DOHH2 (cell line): ENCODE data around the gene CHRNA9.
"Not testable (repeated sequence)": the region's sequence is repeated elsewhere in the genome, so short reads cannot be mapped to it uniquely, and the experiment has no call there.

Source experiments
- H3F3A ChIP-seq: fragments of 200-600 bp; sonication (generic), shearing (Covaris generic); 2 replicates; pipeline ENCODE4 v1.6.0; 2016; ENCODE audit warnings: antibody characterized with exemption, mild to moderate bottlenecking; ENCODE audit not compliant: control insufficient read depth, insufficient read depth
- H3K27ac ChIP-seq: fragments of 200-600 bp; sonication (generic); 2 replicates; pipeline ENCODE4 v1.5.1; 2014; ENCODE audit warnings: low read depth, mild to moderate bottlenecking, low read length, moderate library complexity
- H3K27me3 ChIP-seq: fragments of 200-600 bp; sonication (generic); 2 replicates; pipeline ENCODE4 v1.6.1; 2014; ENCODE audit warnings: mild to moderate bottlenecking, low read length, mixed read lengths; ENCODE audit not compliant: control insufficient read depth
- H3K36me3 ChIP-seq: fragments of 200-600 bp; sonication (generic); 2 replicates; pipeline ENCODE4 v1.6.1; 2014; ENCODE audit warnings: mild to moderate bottlenecking, low read length, moderate library complexity, mixed read lengths; ENCODE audit not compliant: control insufficient read depth
- H3K4me1 ChIP-seq: fragments of 200-600 bp; sonication (generic); 2 replicates; pipeline ENCODE4 v1.6.1; 2014; ENCODE audit warnings: mild to moderate bottlenecking, low read length, mixed read lengths; ENCODE audit not compliant: control insufficient read depth
- H3K4me2 ChIP-seq: fragments of 200-600 bp; sonication (generic); 2 replicates; pipeline ENCODE4 v1.6.0; 2014; ENCODE audit warnings: mild to moderate bottlenecking, low read length, moderate library complexity
- H3K4me3 ChIP-seq: fragments of 200-600 bp; sonication (generic); 2 replicates; pipeline ENCODE4 v1.5.1; 2014; ENCODE audit warnings: mild to moderate bottlenecking, low read length, mixed read lengths
- H3K79me2 ChIP-seq: fragments of 200-600 bp; sonication (generic); 2 replicates; pipeline ENCODE4 v1.6.1; 2014; ENCODE audit warnings: mild to moderate bottlenecking, low read length, mixed read lengths; ENCODE audit not compliant: control insufficient read depth
- H3K9me2 ChIP-seq: fragments of 200-600 bp; sonication (generic); replicated peaks from 2 replicates; pipeline ENCODE4 v1.6.1; 2014; ENCODE audit warnings: mild to moderate bottlenecking, low read length, mixed read lengths; ENCODE audit not compliant: control insufficient read depth
- H3K9me3 ChIP-seq: fragments of 200-600 bp; sonication (generic); 2 replicates; pipeline ENCODE4 v1.6.1; 2014; ENCODE audit warnings: antibody characterized with exemption, low read length, mixed read lengths; ENCODE audit not compliant: control insufficient read depth, insufficient read depth
- H4K20me1 ChIP-seq: fragments of 200-600 bp; sonication (generic); 2 replicates; pipeline ENCODE4 v1.6.0; 2014; ENCODE audit warnings: low read depth, mild to moderate bottlenecking, antibody characterized with exemption, low read length, moderate library complexity; ENCODE audit not compliant: control insufficient read depth, insufficient read depth
- EZH2phosphoT487 ChIP-seq: fragments of 200-600 bp; sonication (generic); IDR thresholded peaks from 2 replicates; pipeline ENCODE4 v1.6.1; 2017; ENCODE audit warnings: borderline replicate concordance, mild to moderate bottlenecking, antibody characterized with exemption, low read length, moderate library complexity, mixed read lengths
- TF ChIP-seq, protein P1 (sequence below): fragments of 200-600 bp; sonication (generic); IDR thresholded peaks from one replicate; pipeline ENCODE4 v1.5.1; 2014; ENCODE audit warnings: antibody characterized with exemption, mild to moderate bottlenecking, low read depth, low read length; ENCODE audit not compliant: poor library complexity, severe bottlenecking

The CHRNA9 gene

DNA sequence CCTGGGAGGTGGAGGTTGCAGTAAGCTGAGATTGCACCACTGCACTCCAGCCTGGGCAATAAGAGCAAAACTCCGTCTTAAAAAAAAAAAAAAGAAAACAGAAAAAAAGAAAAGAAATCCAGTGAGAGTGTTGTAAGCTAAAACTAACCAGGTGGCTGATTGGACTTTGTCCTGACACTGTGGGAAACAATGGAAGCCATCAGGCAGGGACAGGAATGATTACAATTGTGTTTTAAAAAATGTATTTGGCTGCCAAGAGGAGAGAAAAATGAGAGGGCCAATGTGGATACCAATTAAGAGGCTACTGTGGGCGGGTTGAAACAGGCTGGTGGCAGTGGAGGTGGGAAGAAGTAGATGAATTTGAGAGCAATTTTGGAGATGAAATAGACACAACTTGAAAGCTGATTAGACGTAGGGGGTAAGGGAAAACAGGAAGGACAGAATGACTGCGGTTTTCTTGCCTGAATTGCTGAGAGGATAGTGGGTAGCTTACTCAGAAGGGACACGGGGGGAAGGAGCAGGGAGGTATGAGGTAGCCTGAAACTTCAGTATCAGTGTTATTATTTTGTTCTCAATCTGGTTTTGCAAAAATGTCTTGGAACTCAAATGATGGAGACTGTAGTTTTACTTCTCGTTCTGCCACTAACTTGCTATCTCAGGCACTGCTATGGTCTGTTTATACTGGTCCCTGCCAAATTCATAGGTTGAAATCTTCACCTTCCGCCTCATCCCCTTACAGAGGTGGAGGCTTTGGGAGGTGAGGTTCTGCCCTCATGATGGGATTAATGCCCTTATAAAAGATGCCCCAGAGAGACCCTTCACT, 45.6 kb upstream of the CHRNA9 start:
- Histone ChIP-seq H3K4me2 (peak overlapping the region; percentile 77), H3F3A (peaks cover 16% of the 10 kb centered on the region), H3K9me2 (no peaks in the 10 kb centered on the region), H4K20me1 (no peaks in the 10 kb centered on the region), H3K4me1 (peaks cover 80% of the 10 kb centered on the region), H3K4me3 (peak overlapping the region; percentile 54), H3K27ac (peak overlapping the region; percentile 89), H3K79me2 (no peaks in the 10 kb centered on the region), H3K9me3 (peaks cover 6% of the 10 kb centered on the region; the same call in 1 of the 2 replicates), H3K27me3 (no peaks in the 10 kb centered on the region), H3K36me3 (no peaks in the 10 kb centered on the region)
- TF ChIP-seq EZH2phosphoT487 = no peak
- TF ChIP-seq, protein P1, sequence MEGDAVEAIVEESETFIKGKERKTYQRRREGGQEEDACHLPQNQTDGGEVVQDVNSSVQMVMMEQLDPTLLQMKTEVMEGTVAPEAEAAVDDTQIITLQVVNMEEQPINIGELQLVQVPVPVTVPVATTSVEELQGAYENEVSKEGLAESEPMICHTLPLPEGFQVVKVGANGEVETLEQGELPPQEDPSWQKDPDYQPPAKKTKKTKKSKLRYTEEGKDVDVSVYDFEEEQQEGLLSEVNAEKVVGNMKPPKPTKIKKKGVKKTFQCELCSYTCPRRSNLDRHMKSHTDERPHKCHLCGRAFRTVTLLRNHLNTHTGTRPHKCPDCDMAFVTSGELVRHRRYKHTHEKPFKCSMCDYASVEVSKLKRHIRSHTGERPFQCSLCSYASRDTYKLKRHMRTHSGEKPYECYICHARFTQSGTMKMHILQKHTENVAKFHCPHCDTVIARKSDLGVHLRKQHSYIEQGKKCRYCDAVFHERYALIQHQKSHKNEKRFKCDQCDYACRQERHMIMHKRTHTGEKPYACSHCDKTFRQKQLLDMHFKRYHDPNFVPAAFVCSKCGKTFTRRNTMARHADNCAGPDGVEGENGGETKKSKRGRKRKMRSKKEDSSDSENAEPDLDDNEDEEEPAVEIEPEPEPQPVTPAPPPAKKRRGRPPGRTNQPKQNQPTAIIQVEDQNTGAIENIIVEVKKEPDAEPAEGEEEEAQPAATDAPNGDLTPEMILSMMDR = no peak

DNA sequence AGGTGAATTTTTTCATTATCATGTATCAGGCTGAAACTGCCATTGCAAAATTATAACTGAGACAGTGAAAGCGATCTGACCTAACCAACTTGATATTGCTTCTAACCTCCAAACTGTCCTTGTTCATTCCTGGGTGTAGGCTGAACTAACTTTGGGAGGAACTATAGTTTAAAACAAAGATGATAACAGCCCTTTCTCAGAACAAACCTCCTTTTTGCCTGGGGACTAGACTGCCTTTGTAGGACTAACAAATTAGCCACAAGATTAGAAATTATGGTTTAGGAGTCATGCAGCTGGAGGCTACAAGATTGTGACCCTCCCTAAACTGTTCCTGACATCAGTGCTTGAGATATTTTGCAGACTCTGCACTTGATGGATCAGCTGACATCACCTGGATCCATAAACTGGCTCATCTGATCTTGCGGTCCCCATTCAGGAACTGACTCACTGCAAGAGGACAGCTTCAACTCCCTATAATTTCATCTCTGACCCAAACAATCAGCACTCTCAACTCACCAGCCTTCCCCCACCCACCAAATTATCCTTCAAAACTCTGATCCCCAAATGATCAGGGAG, 44.4 kb upstream of the CHRNA9 start:
- H3K79me2 ChIP-seq = not testable (repeated sequence)
- Histone ChIP-seq H3K4me2 (peak overlapping the region; percentile 77), H3K9me3 (peaks cover 16% of the 10 kb centered on the region)

DNA sequence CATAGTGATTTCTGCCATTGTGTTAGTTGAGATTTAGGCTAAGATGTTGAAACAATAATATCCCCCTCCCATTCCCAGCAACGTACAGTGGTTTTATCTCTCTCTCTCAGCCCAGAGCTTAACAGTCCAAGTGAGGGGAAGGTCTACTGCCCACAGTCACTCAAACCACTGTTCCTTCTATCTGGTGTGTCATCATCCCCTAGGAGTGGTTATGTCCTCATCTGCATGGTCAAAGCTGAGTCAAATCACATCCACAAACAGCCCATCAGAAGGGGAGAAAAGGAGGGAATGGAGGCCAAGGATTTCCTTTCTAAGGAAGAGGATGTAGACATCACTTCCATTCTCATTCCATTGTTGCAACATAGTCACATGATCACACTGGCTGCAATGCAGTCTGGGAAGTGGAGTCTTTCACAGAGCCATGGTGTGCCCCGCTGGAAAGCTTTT, 42.8 kb upstream of the CHRNA9 start:
- Histone ChIP-seq H3K27me3 (no peaks in the 10 kb centered on the region), H3K9me2 (no peaks in the 10 kb centered on the region), H3K4me1 (peaks cover 59% of the 10 kb centered on the region), H3K9me3 (peaks cover 20% of the 10 kb centered on the region), H3K27ac (no peak overlapping the region), H3K79me2 (no peaks in the 10 kb centered on the region), H3F3A (peaks cover 30% of the 10 kb centered on the region), H4K20me1 (no peaks in the 10 kb centered on the region), H3K4me3 (no peak overlapping the region), H3K36me3 (no peaks in the 10 kb centered on the region), H3K4me2 (peak overlapping the region; percentile 29; the same call in 1 of the 2 replicates)
- TF ChIP-seq EZH2phosphoT487 = no peak
- TF ChIP-seq, protein P1 = no peak

More for the DNA sequence above, 44.4 kb upstream of the CHRNA9 start:
- peak overlapping the region; percentile 89 for H3K27ac ChIP-seq
- peak overlapping the region; percentile 54 for H3K4me3 ChIP-seq
- H3F3A ChIP-seq = peaks cover 26% of the 10 kb centered on the region
- not testable (repeated sequence) for H3K9me2 ChIP-seq, H3K27me3 ChIP-seq, H3K36me3 ChIP-seq, H4K20me1 ChIP-seq
- peaks cover 71% of the 10 kb centered on the region for H3K4me1 ChIP-seq

DNA sequence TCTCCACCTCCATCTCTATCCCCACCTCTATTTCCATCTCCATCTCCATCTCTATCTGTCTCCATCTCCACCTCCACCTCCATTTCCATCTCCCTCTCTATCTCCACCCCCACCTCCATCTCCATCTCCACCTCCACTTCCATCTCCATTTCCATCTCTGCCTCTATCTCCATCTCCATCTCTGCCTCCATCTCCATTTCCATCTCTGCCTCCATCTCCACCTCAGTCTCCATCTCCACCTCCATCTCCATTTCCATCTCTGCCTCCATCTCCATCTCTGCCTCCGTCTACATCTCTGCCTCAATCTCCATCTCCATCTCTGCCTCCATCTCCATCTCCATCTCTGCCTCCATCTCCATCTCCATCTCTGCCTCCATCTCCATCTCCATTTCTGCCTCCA, 40.8 kb upstream of the CHRNA9 start:
- H4K20me1 ChIP-seq = no peaks in the 10 kb centered on the region
- peaks cover 26% of the 10 kb centered on the region for H3F3A ChIP-seq
- TF ChIP-seq EZH2phosphoT487 = no peak
- TF ChIP-seq, protein P1 = no peak
- H3K4me1 ChIP-seq = peaks cover 59% of the 10 kb centered on the region
- no peaks in the 10 kb centered on the region for H3K27me3 ChIP-seq
- no peak overlapping the region for H3K27ac ChIP-seq
- peaks cover 8% of the 10 kb centered on the region; the same call in 1 of the 2 replicates for H3K36me3 ChIP-seq
- no peaks in the 10 kb centered on the region for H3K9me2 ChIP-seq
- no peak overlapping the region for H3K4me3 ChIP-seq
- no peaks in the 10 kb centered on the region for H3K79me2 ChIP-seq
- H3K4me2 ChIP-seq = no peak overlapping the region
- peaks cover 26% of the 10 kb centered on the region for H3K9me3 ChIP-seq

DNA sequence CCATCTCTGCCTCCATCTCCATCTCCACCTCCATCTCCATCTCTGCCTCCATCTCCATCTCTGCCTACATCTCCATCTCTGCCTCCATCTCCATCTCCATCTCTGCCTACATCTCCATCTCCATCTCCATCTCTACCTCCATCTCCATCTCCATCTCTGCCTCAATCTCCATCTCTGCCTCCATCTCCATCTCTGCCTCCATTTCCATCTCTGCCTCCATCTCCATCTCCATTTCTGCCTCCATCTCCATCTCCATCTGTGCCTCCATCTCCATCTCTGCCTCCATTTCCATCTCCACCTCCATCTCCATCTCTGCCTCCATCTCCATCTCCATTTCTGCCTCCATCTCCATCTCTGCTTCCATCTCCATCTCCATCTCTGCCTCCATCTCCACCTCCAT, 40.1 kb upstream of the CHRNA9 start:
- not testable (repeated sequence) for H3K4me2 ChIP-seq, H3K27ac ChIP-seq, H3K4me3 ChIP-seq, H3K36me3 ChIP-seq, H4K20me1 ChIP-seq, H3K79me2 ChIP-seq, H3K9me2 ChIP-seq, H3K27me3 ChIP-seq
- Histone ChIP-seq H3K9me3 (peaks cover 26% of the 10 kb centered on the region), H3F3A (peaks cover 25% of the 10 kb centered on the region), H3K4me1 (peaks cover 59% of the 10 kb centered on the region)
